Fibroblast of skin of scalp (primary cell): ENCODE results near the gene NMT1.
A peak's percentile ranks its signal among the peaks of the same experiment; 100 is the strongest.

Source experiments
- DNase-seq: peaks from one replicate; pipeline ENCODE4 v3.0.0-alpha.2; 2013

Gene NMT1

GRCh38 chr17:45104907-45105624 lies 43.9 kb downstream of the NMT1 start:
- no peak for DNase-seq

- DNase-seq = no peak
Observed at GRCh38 chr17:45106096-45106495, 45.0 kb downstream of the NMT1 start.

DNA sequence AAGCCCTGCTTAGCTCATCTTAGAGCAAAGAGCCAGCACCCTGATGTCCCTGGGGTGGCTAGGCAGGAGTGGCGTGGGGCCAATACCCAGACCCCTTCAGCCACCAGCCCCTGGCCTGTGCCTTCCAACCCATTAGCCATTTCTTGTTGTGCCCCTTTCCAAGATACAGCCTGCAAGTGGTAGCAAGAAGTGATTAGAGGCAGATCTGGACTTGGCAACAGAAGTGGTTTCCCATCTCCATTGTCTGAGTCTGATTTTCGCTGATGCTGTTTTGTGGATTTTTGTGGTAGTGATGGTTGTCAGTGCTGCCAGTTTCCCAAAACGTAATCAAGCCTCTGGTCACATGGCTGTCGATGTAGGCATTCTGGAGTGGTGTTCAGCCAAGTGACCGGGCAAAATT lies 45.5 kb downstream of the NMT1 start:
- DNase-seq = no peak

- DNase-seq = no peak
Observed at GRCh38 chr17:45107293-45108010, 46.3 kb downstream of the NMT1 start.

GRCh38 chr17:45108051-45108450 lies 46.9 kb downstream of the NMT1 start:
- no peak for DNase-seq

GRCh38 chr17:45108595-45109521 lies 47.7 kb downstream of the NMT1 start:
- no peak for DNase-seq

- DNase-seq = no peak
Observed at GRCh38 chr17:45110676-45111611, 49.8 kb downstream of the NMT1 start.

DNA sequence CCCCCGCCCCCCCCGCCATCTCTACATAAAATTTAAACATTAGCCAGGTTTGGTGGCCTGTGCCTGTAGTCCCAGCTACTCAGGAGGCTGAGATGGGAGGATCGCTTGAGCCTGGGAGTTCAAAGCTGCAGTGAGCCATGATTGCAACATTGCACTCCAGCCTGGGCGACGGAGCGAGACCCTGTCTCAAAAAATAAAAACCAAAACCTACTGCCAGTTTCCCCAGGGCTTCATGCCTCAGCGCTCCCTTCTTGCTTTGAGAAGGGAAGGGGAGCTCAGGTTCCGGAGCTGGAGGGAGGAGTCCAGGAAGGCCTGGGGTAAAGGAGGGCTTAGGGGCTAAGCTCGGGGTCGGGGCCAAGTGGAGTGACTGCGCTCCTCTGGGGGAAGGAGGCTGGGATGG lies 50.7 kb downstream of the NMT1 start:
- DNase-seq = no peak

GRCh38 chr17:45112559-45113423 lies 51.7 kb downstream of the NMT1 start:
- no peak for DNase-seq

DNA sequence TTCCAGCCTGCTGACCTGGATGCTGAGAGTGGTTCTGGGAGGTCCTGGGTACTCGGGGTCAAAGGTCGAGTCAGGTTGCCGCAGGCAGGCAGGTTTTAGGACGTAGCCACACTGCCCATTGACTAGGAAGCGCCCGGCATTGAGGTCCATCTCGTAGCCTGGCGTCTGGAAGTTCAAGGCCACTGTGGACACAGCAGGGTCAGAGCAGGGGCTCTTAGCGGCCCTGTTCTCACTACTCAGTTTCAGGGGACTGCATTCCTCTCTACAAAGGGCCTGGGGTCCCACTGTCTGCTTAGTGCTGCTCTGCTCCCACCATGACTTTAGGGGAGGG lies 52.3 kb downstream of the NMT1 start:
- no peak for DNase-seq

DNA sequence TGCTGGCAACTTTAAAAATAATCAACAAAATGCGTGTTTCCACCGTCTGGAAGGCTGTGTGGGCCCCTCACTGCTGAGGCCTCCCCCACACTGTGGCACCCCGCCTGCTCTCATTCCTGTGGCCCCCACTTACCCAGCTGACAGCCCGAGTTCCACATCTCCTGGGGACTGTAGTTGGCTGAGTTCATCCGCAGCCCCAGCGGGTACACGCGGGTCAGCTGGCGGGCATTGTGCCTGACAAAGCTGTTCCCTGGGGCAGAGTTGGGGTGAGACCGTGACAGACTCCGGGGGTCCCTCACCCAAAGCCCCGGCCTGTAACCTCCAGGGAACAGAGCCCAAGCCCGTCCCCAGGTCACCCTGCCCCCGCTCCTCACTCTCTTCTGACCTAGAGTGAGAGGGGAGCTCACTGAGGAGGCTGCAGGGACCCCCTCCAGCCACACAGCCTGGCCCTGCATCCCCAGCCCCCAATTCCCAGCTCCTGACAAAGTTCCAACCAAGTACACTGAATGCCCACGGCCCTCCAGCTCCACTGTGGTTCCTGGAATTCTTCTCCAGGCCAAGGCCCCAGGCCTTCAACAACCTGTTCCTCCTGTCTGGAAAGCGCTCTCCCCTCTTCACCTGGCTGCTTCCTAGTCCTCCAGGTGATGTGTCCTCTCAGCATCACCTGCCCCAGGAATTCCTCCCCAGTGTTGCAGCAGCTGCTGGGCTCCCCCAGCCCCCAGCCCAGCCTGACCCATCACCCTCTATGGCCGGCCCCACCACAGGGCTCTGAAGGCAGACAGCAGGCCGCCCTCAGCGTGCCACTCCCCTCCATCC lies 53.2 kb downstream of the NMT1 start:
- DNase-seq = no peak

DNA sequence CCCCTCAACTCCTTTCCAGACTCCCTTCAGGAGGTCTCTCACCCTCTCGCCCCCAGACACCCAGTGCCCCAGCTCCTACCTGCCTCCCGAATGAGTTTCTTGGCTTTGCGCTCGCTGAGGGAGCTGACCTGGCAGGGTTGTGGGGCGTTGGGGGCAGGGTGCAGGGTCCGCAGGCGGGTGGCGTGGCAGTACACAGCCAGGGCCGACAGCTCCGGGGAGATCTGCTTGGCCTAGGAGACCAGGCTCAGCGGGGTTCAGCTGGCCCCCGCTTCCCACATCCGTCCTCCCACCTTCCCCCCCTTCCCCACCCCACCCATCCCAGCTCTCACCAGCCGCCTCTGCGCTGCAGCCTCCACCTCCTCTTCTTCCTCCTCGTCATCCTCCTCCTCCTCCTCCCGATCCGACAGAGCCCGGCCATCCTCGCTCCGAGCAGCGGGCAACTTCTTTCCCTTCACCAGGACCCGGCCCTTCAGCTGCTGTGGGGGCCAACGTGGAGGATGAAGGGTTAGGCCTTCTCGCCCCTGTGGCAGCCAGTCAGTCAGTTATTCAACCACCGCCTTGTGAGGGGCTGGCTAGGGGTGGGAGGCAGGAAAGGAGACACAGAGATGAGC lies 54.0 kb downstream of the NMT1 start:
- no peak for DNase-seq

- DNase-seq = peak; percentile 58
Observed at GRCh38 chr17:45115871-45116270, 54.8 kb downstream of the NMT1 start.

DNA sequence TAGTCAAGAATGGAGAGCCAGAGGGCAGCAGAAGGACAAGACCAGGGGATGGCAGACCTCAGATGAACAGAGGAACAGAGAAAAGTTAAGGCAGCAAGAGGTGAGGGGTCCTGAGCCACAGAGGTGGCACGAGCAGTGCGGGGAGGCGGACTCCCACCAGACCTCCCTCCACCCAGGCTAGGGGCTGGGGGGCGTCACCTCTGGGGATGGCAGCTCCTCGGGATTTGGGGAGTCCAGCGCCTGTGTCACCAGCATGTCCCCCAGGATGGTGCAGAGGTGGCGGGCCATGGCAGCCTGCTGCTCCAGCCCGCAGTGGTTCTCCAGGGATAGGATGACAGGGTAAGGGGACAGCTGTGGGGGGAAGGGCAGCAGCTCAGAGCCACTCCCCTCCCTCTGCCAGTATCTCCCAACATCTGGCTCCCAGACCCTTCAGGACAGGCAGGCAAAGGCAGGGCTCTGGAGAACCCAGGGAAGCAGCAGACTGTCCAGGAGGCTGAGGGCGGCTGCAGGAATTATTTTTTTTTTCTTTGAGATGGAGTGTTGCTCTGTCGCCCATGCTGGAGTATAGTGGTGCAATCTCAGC lies 55.4 kb downstream of the NMT1 start:
- no peak for DNase-seq

- no peak for DNase-seq
Observed at GRCh38 chr17:45117334-45117733, 56.2 kb downstream of the NMT1 start.

DNA sequence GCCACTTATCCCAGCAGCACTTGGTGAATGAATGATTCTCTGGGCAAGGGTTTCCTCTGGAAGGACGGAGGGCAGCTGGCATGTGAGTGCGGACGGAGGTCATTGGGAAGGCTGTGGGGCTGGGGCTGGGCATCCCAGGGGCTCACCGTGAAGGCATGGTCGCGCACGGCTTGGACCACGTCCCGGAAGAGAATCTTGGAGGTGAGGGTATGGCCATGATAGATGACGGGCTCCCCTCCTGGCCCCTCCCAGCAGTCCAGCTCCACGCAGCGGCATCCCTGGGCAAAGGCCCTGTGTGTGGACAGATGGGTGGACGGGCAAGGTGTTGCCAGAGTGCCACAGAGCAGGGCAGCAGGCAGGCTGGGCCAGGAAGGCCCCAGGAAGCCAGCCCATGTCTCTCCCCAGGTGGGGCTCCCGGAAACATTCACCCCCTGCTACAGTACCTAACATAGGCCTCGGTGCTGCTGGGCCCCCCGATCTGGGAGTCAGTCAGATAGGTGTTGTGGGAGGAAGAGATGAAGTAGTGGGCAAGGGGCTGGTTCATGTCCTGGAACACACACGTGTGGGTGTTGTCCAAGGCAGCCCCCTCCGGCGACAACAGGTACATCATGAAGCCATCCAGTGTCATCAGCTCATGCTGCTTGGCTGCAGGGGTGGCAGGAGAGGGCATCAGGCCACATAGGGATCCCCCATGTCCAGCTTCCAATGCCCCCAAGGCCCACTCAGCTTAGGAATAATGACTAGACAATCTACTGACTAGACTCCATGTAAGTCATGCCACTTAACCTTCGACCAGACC lies 56.9 kb downstream of the NMT1 start:
- no peak for DNase-seq

DNA sequence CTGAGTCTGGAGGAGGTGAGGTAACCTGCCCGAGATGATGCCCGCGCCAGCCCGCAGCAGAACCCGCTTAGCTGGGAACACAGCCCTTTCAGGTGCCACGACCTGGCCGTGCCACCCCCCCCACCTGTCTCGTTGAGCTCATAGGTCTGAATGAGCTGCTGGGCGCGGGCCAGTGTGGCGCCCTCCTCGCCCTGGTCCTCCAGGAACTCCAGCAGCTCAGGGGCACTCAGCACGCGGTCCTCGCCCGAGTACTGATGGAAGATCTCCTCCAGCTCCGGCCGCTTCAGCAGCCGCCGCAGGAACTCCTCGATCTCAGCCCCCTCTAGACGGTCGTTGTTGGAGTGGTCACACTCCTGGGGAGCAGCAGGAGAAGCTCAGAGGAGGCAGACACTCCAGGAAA lies 57.6 kb downstream of the NMT1 start:
- no peak for DNase-seq

DNA sequence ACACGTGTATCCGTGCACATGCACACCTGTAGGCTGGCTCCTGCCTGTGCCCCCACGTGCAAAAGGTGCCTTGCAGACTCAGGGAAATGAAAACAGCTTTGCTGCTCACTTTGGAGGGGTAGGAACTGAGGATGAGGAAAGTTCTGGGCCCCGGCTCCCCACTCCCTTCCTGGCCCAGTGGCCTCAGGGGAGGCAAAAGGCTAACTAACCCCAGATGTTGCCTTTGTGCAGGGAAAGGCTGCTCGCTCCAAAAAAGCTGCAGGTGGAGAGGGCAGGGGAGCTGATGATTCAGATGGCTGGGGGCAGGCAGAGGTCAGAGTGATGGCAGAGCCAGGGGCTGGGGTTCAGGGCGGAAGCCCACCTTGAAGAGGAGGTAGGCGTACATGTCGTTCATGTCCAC lies 58.8 kb downstream of the NMT1 start:
- DNase-seq = no peak

DNA sequence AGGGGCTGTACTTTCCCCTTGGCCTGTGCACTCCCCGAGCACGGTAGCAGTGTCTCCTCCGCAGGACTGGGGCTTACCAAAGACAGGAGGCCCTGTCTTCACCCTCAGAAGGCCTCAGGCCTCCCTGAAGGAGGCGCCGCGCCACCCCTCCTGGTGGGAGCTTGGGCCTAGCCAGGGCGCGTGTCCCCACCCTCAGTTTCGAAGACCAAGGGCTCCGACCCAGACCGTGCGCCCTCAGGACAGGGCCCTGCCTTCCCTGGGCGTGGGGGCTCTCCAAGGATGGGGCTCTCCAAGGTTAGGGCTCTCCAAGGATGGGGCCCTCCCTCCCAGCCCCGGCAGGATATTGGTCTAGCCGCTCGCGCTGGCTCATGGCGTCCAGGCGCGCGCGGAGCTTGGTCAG lies 59.4 kb downstream of the NMT1 start:
- no peak for DNase-seq
